Measurements from ENCODE around the gene ZACN. TPM values are rescaled to one million over a fixed set of nuclear protein-coding genes. Genes with fewer than 3 reads are reported as not detected.

The ZACN gene
- total RNA-seq, 1 donor from 2014 or later = 0.23 TPM

- no peak overlapping the region for H3K4me3 ChIP-seq (ENCODE audit: insufficient read depth, low read depth, low read length)
- H3K36me3 ChIP-seq (ENCODE audit: insufficient read depth, low read length) = peaks cover 20% of the 10 kb centered on the region
- Mint-ChIP-seq H3K36me3 (ENCODE audit: low read depth, unreplicated experiment) (peaks cover 12% of the 10 kb centered on the region), H3K4me3 (ENCODE audit: unreplicated experiment) (peak overlapping the region; percentile 20), H3K27ac (ENCODE audit: unreplicated experiment) (no peak overlapping the region), H3K9me3 (ENCODE audit: unreplicated experiment) (no peaks in the 10 kb centered on the region), H3K27me3 (ENCODE audit: low read depth, unreplicated experiment) (no peaks in the 10 kb centered on the region), H3K4me1 (ENCODE audit: low read depth, unreplicated experiment) (peaks cover 14% of the 10 kb centered on the region)
- H3K79me2 ChIP-seq (ENCODE audit: insufficient read depth, low read length) = no peaks in the 10 kb centered on the region
- peaks cover 11% of the 10 kb centered on the region for H4K20me1 ChIP-seq (ENCODE audit: insufficient read depth, low read length)
- FAIRE-seq (no peak), DNase-seq (ENCODE audit: low read depth) (no peak)
- no peak overlapping the region for H3K27ac ChIP-seq (ENCODE audit: low read depth, low read length)
- no peaks in the 10 kb centered on the region for H3K9me3 ChIP-seq (ENCODE audit: insufficient read depth, low read depth, low read length)
- H3K4me2 ChIP-seq (ENCODE audit: low read length) = no peak overlapping the region
- H3K27me3 ChIP-seq (ENCODE audit: insufficient read depth, low read length) = peaks cover under 1% of the 10 kb centered on the region
- TF ChIP-seq, protein P1, sequence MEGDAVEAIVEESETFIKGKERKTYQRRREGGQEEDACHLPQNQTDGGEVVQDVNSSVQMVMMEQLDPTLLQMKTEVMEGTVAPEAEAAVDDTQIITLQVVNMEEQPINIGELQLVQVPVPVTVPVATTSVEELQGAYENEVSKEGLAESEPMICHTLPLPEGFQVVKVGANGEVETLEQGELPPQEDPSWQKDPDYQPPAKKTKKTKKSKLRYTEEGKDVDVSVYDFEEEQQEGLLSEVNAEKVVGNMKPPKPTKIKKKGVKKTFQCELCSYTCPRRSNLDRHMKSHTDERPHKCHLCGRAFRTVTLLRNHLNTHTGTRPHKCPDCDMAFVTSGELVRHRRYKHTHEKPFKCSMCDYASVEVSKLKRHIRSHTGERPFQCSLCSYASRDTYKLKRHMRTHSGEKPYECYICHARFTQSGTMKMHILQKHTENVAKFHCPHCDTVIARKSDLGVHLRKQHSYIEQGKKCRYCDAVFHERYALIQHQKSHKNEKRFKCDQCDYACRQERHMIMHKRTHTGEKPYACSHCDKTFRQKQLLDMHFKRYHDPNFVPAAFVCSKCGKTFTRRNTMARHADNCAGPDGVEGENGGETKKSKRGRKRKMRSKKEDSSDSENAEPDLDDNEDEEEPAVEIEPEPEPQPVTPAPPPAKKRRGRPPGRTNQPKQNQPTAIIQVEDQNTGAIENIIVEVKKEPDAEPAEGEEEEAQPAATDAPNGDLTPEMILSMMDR (IDR thresholded peaks at IDR 0.05; ENCODE audit: insufficient read depth, low read depth, low read length) = no peak
- TF ChIP-seq EZH2 (IDR thresholded peaks at IDR 0.05; ENCODE audit: insufficient read depth, low read length) = no peak
- H3K9ac ChIP-seq (ENCODE audit: low read length) = no peak overlapping the region
- H2AFZ ChIP-seq (ENCODE audit: low read depth, low read length) = no peak overlapping the region
- no peaks in the 10 kb centered on the region for H3K4me1 ChIP-seq (ENCODE audit: insufficient read depth, low read length)
These were observed 6.9 kb downstream of the ZACN start for GRCh38 chr17:76085731-76086366.

GRCh38 chr17:76086384-76086783, 7.4 kb downstream of the ZACN start:
- no peak overlapping the region for H3K27ac ChIP-seq (ENCODE audit: low read depth, low read length)
- H4K20me1 ChIP-seq (ENCODE audit: insufficient read depth, low read length) = peaks cover 14% of the 10 kb centered on the region
- no peak overlapping the region for H3K9ac ChIP-seq (ENCODE audit: low read length)
- H3K36me3 Mint-ChIP-seq (ENCODE audit: low read depth, unreplicated experiment) = peaks cover 12% of the 10 kb centered on the region
- peaks cover 11% of the 10 kb centered on the region for H3K4me1 Mint-ChIP-seq (ENCODE audit: low read depth, unreplicated experiment)
- H3K4me1 ChIP-seq (ENCODE audit: insufficient read depth, low read length) = no peaks in the 10 kb centered on the region
- no peak overlapping the region for H3K4me3 Mint-ChIP-seq (ENCODE audit: unreplicated experiment)
- H3K27ac Mint-ChIP-seq (ENCODE audit: unreplicated experiment) = no peak overlapping the region
- H3K27me3 Mint-ChIP-seq (ENCODE audit: low read depth, unreplicated experiment) = no peaks in the 10 kb centered on the region
- H3K9me3 ChIP-seq (ENCODE audit: insufficient read depth, low read depth, low read length) = no peaks in the 10 kb centered on the region
- H3K9me3 Mint-ChIP-seq (ENCODE audit: unreplicated experiment) = no peaks in the 10 kb centered on the region
- H3K27me3 ChIP-seq (ENCODE audit: insufficient read depth, low read length) = no peaks in the 10 kb centered on the region
- no peak overlapping the region for H3K4me2 ChIP-seq (ENCODE audit: low read length)
- no peak overlapping the region for H2AFZ ChIP-seq (ENCODE audit: low read depth, low read length)
- no peak for DNase-seq (ENCODE audit: low read depth)
- no peak for FAIRE-seq
- TF ChIP-seq, protein P1 (IDR thresholded peaks at IDR 0.05; ENCODE audit: insufficient read depth, low read depth, low read length) = no peak
- TF ChIP-seq EZH2 (IDR thresholded peaks at IDR 0.05; ENCODE audit: insufficient read depth, low read length) = no peak
- no peak overlapping the region for H3K4me3 ChIP-seq (ENCODE audit: insufficient read depth, low read depth, low read length)
- H3K79me2 ChIP-seq (ENCODE audit: insufficient read depth, low read length) = no peaks in the 10 kb centered on the region
- H3K36me3 ChIP-seq (ENCODE audit: insufficient read depth, low read length) = peaks cover 20% of the 10 kb centered on the region

DNA sequence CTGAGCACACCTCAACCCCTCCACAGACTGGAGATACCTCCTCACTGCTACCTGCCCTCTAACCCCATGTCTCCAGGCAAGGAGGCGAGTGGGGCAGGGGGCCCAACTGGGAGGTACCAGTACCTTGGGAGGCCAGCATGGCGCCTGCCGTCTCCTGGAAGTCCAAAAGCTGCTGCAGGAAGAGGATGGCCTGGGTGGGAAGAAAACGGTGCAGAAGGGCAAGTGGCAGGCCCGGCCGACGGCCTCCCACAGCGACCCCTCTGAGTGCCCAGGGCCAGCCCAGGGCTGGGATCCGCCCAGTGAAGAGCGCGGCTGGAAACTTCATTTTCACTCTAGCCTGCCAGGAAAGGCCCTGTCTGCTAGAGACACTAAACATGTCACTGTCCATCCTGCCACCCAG, 8.5 kb downstream of the ZACN start:
- Mint-ChIP-seq H3K4me1 (ENCODE audit: low read depth, unreplicated experiment) (peaks cover 5% of the 10 kb centered on the region), H3K27me3 (ENCODE audit: low read depth, unreplicated experiment) (no peaks in the 10 kb centered on the region), H3K36me3 (ENCODE audit: low read depth, unreplicated experiment) (peaks cover 14% of the 10 kb centered on the region), H3K4me3 (ENCODE audit: unreplicated experiment) (no peak overlapping the region), H3K27ac (ENCODE audit: unreplicated experiment) (no peak overlapping the region), H3K9me3 (ENCODE audit: unreplicated experiment) (no peaks in the 10 kb centered on the region)
- no peak overlapping the region for H3K4me3 ChIP-seq (ENCODE audit: insufficient read depth, low read depth, low read length)
- FAIRE-seq (no peak), DNase-seq (ENCODE audit: low read depth) (no peak)
- H3K9ac ChIP-seq (ENCODE audit: low read length) = no peak overlapping the region
- H3K4me1 ChIP-seq (ENCODE audit: insufficient read depth, low read length) = no peaks in the 10 kb centered on the region
- H3K36me3 ChIP-seq (ENCODE audit: insufficient read depth, low read length) = peaks cover 20% of the 10 kb centered on the region
- H3K27ac ChIP-seq (ENCODE audit: low read depth, low read length) = no peak overlapping the region
- no peaks in the 10 kb centered on the region for H3K9me3 ChIP-seq (ENCODE audit: insufficient read depth, low read depth, low read length)
- H3K79me2 ChIP-seq (ENCODE audit: insufficient read depth, low read length) = no peaks in the 10 kb centered on the region
- H3K27me3 ChIP-seq (ENCODE audit: insufficient read depth, low read length) = no peaks in the 10 kb centered on the region
- no peak overlapping the region for H2AFZ ChIP-seq (ENCODE audit: low read depth, low read length)
- H3K4me2 ChIP-seq (ENCODE audit: low read length) = no peak overlapping the region
- no peak for TF ChIP-seq EZH2 (IDR thresholded peaks at IDR 0.05; ENCODE audit: insufficient read depth, low read length)
- TF ChIP-seq, protein P1 (IDR thresholded peaks at IDR 0.05; ENCODE audit: insufficient read depth, low read depth, low read length) = no peak
- peaks cover 20% of the 10 kb centered on the region for H4K20me1 ChIP-seq (ENCODE audit: insufficient read depth, low read length)

Data from astrocyte (in vitro differentiated cells and primary cell).